Tibial nerve (tissue), 4 donors: ENCODE measurements around the gene THSD7B. TPM values are rescaled to one million over a fixed set of nuclear protein-coding genes. Genes with fewer than 3 reads are reported as not detected.

Source experiments
- DNase-seq, 2 donors: peaks; one replicate each; pipeline ENCODE4 v3.0.0-alpha.2; 2019; ENCODE audit warnings: low spot score in 2 of 2
- H3K27ac ChIP-seq, 4 donors: fragments of 200-600 bp; sonication (generic) in 3 of 4; one replicate each; pipeline ENCODE4 v1.5.1; 2017 to 2019; ENCODE audit warnings: mild to moderate bottlenecking in 1 of 4
- H3K27me3 ChIP-seq, 2 donors: fragments of 200-600 bp; sonication (generic) in 1 of 2; one replicate each; pipeline versions ENCODE4 v1.5.1 to v1.6.0; 2017 to 2019
- H3K36me3 ChIP-seq, 3 donors: fragments of 200-600 bp; sonication (generic); one replicate each; pipeline ENCODE4 v1.5.1; 2018 to 2019
- H3K4me1 ChIP-seq, 4 donors: fragments of 200-600 bp; sonication (generic) in 3 of 4; one replicate each; pipeline ENCODE4 v1.5.1; 2017 to 2019
- H3K4me3 ChIP-seq, 4 donors: fragments of 200-600 bp; sonication (generic) in 3 of 4; one replicate each; pipeline ENCODE4 v1.5.1; 2017 to 2019; ENCODE audit warnings: mild to moderate bottlenecking in 1 of 4, moderate library complexity in 1 of 4
- H3K9me3 ChIP-seq, 4 donors: fragments of 200-600 bp; sonication (generic) in 3 of 4; one replicate each; pipeline ENCODE4 v1.5.1; 2017 to 2019
- EP300 ChIP-seq, 2 donors: sonication (generic); formaldehyde crosslinking; IDR thresholded peaks; one replicate each; pipeline ENCODE4 v1.6.1; 2017; ENCODE audit warnings: antibody characterized with exemption in 2 of 2, mild to moderate bottlenecking in 1 of 2
- POLR2A ChIP-seq, 2 donors: fragments of 450-650 bp; IDR thresholded peaks; one replicate each; pipeline ENCODE4 v1.6.1; 2017; ENCODE audit warnings: antibody characterized with exemption in 2 of 2, mild to moderate bottlenecking in 2 of 2, moderate library complexity in 2 of 2
- WGBS, 2 donors: methylation state at CpG; one replicate each; pipeline ENCODE4 v1.1.5; 2018; 5-methylcytosine and 5-hydroxymethylcytosine counted together
- total RNA-seq, 4 donors: library from RNA; depleted of rRNA; stranded (reverse); fragments of >200 nt; gene quantifications; one replicate each; pipeline ENCODE4 v1.1.0, GENCODE V29; 2016
- TF ChIP-seq, protein P1 (sequence below), 5 experiments: fragments of 200-600 bp in 3 of 5; fragments of 450-650 bp in 2 of 5; sonication (generic) in 3 of 5; IDR thresholded peaks; one replicate each; pipeline ENCODE4 v1.5.1; 2016 to 2019; ENCODE audit warnings: antibody characterized with exemption in 5 of 5, mild to moderate bottlenecking in 3 of 5, moderate library complexity in 2 of 5

THSD7B gene
- total RNA-seq, 4 donors from 2014 or later: 1.5 to 13.8 (median 6.7) TPM

DNA sequence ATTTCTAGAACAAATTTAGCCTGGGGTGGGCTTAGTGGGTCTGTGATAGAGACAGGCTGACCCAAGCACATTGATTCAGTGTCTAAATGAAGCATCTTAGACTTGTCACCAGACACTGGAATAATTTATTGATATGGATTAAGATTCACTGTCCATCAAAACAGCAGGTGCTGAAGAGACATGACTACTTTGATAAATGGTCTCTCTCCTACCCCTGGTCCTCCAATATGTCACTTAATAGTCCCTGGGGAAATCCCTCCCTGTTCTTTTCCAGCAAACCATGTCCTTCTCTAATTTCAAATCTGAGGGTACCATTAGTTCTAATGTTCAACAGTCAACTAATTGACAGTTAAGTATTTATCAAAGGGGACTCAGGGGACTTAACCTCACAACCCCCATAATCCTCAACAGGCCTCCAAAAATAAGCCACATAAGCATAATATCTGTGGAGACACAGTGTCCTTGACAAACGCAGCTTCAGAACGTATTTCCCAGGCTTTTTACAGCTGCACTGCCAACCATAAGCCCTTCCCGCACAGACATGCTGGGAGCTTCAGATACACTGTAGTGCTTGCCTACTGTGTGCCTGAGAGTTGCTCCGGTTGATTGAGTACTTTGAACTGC, 391.0 kb downstream of the THSD7B start:
- H3K27me3 ChIP-seq: no peaks in the 10 kb centered on the region
- H3K27ac ChIP-seq: no peak overlapping the region
- WGBS, 2 donors: 85 to 91% methylated on average over 4 of the region's 4 CpGs
- H3K4me1 ChIP-seq: no peaks in the 10 kb centered on the region
- TF ChIP-seq POLR2A (IDR thresholded peaks at IDR 0.05) (no peak), EP300 (IDR thresholded peaks at IDR 0.05) (no peak)
- TF ChIP-seq, protein P1, sequence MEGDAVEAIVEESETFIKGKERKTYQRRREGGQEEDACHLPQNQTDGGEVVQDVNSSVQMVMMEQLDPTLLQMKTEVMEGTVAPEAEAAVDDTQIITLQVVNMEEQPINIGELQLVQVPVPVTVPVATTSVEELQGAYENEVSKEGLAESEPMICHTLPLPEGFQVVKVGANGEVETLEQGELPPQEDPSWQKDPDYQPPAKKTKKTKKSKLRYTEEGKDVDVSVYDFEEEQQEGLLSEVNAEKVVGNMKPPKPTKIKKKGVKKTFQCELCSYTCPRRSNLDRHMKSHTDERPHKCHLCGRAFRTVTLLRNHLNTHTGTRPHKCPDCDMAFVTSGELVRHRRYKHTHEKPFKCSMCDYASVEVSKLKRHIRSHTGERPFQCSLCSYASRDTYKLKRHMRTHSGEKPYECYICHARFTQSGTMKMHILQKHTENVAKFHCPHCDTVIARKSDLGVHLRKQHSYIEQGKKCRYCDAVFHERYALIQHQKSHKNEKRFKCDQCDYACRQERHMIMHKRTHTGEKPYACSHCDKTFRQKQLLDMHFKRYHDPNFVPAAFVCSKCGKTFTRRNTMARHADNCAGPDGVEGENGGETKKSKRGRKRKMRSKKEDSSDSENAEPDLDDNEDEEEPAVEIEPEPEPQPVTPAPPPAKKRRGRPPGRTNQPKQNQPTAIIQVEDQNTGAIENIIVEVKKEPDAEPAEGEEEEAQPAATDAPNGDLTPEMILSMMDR (IDR thresholded peaks at IDR 0.05): no peak
- no peak for DNase-seq
- H3K36me3 ChIP-seq: no peaks in the 10 kb centered on the region
- no peaks in the 10 kb centered on the region for H3K9me3 ChIP-seq
- H3K4me3 ChIP-seq: no peak overlapping the region

DNA sequence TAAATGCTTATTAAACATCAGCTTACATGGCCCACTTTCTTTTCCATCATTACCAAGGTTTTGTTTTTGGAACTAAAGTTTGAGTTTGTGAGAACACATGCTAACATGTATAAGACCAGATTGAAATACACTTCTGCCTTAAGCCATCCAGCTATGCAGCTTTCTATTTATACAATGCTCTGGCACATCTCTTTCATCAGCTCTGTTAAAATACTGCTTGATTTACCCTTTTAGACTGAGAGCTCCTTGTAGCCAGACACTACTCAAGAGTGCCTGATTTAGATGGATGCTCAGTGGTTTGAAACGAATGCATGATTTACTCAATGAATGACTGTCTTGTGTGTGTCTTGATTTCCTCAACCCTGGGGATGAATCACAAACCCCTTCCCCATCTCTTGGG, 392.5 kb downstream of the THSD7B start:
- no peak for DNase-seq
- no peaks in the 10 kb centered on the region for H3K36me3 ChIP-seq
- no peaks in the 10 kb centered on the region for H3K4me1 ChIP-seq
- H3K27me3 ChIP-seq: no peaks in the 10 kb centered on the region
- WGBS, 2 donors: 63 to 81% methylated on average over 1 of the region's 1 CpG
- H3K27ac ChIP-seq: no peak overlapping the region
- no peak overlapping the region for H3K4me3 ChIP-seq
- no peak for TF ChIP-seq POLR2A (IDR thresholded peaks at IDR 0.05)
- no peak for TF ChIP-seq EP300 (IDR thresholded peaks at IDR 0.05)
- TF ChIP-seq, protein P1 (IDR thresholded peaks at IDR 0.05): no peak
- no peaks in the 10 kb centered on the region for H3K9me3 ChIP-seq

DNA sequence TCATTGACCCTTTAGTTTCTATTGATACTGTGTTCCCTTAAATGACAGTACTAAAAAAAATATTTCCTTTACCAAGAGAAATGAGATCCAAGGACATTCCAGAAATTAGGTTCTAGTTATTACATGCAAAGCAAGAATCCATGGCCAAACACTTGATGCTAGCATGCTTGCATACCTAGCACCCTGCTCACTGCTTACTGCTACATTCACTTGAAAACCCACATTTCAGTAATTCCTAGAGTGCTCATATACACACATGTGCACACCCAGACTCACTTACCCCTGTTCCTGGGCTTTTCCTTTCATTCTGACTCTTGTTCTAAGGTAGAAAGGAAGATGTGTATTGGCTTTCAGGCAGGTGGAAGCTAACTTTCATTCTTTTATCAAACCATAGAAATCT, 395.9 kb downstream of the THSD7B start:
- TF ChIP-seq EP300 (IDR thresholded peaks at IDR 0.05) (no peak), POLR2A (IDR thresholded peaks at IDR 0.05) (no peak)
- TF ChIP-seq, protein P1 (IDR thresholded peaks at IDR 0.05): no peak
- DNase-seq: no peak
- H3K9me3 ChIP-seq: no peaks in the 10 kb centered on the region
- no peaks in the 10 kb centered on the region for H3K36me3 ChIP-seq
- no peak overlapping the region for H3K4me3 ChIP-seq
- no peaks in the 10 kb centered on the region for H3K27me3 ChIP-seq
- no peak overlapping the region for H3K27ac ChIP-seq
- no peaks in the 10 kb centered on the region for H3K4me1 ChIP-seq

DNA sequence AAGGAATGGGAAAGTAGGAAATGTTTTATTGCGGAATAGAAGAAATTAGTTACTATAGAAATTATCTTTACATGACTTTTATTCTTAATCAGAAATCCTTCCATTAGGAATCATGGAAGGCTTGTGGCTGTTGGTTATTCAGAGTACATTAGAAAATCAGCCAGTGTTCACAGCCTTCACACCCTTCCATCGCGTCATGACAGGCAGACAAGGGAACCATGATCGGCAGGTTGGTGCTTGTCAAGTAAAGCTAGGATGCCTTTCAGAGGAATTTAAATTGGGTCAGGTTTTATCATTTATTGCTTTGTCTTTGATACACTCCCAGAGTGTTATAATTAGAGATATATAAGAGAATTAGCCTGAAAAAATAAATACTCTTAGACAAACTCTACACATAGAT, 400.6 kb downstream of the THSD7B start:
- WGBS, 2 donors: 91 to 96% methylated on average over 4 of the region's 4 CpGs
- Histone ChIP-seq H3K9me3 (no peaks in the 10 kb centered on the region), H3K4me1 (no peaks in the 10 kb centered on the region), H3K4me3 (no peak overlapping the region), H3K27ac (no peak overlapping the region), H3K36me3 (no peaks in the 10 kb centered on the region), H3K27me3 (no peaks in the 10 kb centered on the region)
- TF ChIP-seq EP300 (IDR thresholded peaks at IDR 0.05) (no peak), POLR2A (IDR thresholded peaks at IDR 0.05) (no peak)
- TF ChIP-seq, protein P1 (IDR thresholded peaks at IDR 0.05): no peak
- no peak for DNase-seq

DNA sequence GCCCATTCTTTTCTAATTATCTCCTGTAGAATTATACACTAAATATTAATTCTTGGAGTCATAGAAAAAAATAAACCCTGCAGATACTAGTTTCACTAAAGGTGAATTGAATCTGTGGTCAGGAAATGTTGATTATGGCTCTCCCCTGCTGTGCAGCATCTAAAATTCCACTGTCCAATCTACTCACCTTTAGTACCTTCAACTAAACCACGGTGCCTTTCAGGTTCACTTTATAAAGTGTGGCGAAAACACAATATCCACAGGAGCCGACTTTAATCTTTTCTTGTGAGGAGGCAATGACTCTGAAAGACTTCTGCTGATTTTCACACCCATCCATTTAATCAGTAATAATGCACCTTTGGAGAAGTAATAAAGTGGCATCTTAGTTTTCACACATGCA, 402.3 kb downstream of the THSD7B start:
- TF ChIP-seq EP300 (IDR thresholded peaks at IDR 0.05) (no peak), POLR2A (IDR thresholded peaks at IDR 0.05) (no peak)
- TF ChIP-seq, protein P1 (IDR thresholded peaks at IDR 0.05): no peak
- Histone ChIP-seq H3K36me3 (no peaks in the 10 kb centered on the region), H3K9me3 (no peaks in the 10 kb centered on the region), H3K4me3 (no peak overlapping the region), H3K27ac (no peak overlapping the region), H3K4me1 (no peaks in the 10 kb centered on the region), H3K27me3 (no peaks in the 10 kb centered on the region)
- 82 to 88% methylated on average over 3 of the region's 3 CpGs for WGBS, 2 donors
- DNase-seq: no peak
